Measurements from ENCODE around the gene C1orf21. TPM values are rescaled to one million over a fixed set of nuclear protein-coding genes. Genes with fewer than 3 reads are reported as not detected.
A peak's percentile ranks its signal among the peaks of the same experiment; 100 is the strongest.

The C1orf21 gene
- total and polyA plus RNA-seq, 5 experiments from 2014 or later: 0.60 to 30.9 (median 0.84) TPM

DNA sequence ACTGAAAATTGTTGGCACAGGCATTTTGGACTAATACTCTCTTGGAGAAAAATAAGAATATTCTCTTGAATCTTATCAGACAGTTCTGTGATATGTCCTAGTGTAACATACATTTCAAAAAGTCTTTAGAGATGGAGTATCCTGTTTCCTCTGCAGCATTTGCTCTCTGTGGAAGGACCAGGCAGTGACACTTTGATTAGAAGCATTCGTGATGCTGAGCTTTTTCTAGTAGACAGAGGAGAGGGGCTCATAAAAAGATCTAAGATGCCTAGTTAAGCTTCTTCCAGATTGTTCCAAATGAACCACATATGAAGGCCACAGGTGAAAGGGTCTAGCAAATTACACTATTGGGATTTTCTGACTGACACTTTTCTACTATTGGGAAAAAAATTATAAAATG, 120.3 kb downstream of the C1orf21 start:
- Mint-ChIP-seq H3K36me3 (no peaks in the 10 kb centered on the region), H3K9me3 (no peaks in the 10 kb centered on the region), H3K27me3 (peaks cover 0 to 4% (median 0%) of the 10 kb centered on the region in 5 donors), H3K4me1 (no peaks in the 10 kb centered on the region), H3K27ac (peak overlapping the region in 1 of 10 donors; percentile 10), H3K4me3 (no peak overlapping the region)
- no peak for ATAC-seq
- POLR2A ChIA-PET: no interaction called here
- no peak for DNase-seq

GRCh38 chr1:184507604-184508280, 120.9 kb downstream of the C1orf21 start:
- Mint-ChIP-seq H3K27ac (peak overlapping the region in 1 of 10 donors; percentile 10), H3K9me3 (no peaks in the 10 kb centered on the region), H3K36me3 (no peaks in the 10 kb centered on the region), H3K27me3 (peaks cover 0 to 4% (median 0%) of the 10 kb centered on the region in 5 donors), H3K4me1 (no peaks in the 10 kb centered on the region), H3K4me3 (no peak overlapping the region)
- ATAC-seq (no peak), DNase-seq (no peak)
- POLR2A ChIA-PET: no interaction called here

DNA sequence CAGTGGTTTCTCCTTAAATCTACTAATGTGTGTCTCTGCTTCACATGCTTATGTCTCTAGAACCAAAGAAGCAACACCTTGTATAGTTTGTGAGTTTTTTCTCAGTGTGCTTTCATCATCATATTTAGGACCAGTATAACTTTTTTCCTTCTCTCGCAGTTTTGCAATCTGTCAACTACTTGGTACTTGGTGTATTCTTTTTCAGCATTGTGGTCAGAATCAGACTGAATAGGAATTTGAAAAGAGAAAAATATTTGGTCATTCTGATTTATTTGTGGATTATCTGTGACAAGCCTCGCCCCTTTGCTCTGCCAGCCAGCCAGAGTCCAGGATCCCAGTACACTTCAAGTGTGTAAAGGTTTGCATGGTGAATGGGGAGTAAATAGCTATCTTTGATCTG, 122.3 kb downstream of the C1orf21 start:
- Mint-ChIP-seq H3K36me3 (no peaks in the 10 kb centered on the region), H3K27ac (no peak overlapping the region), H3K4me3 (no peak overlapping the region), H3K4me1 (no peaks in the 10 kb centered on the region), H3K27me3 (peaks cover 0 to 4% (median 0%) of the 10 kb centered on the region in 5 donors), H3K9me3 (no peaks in the 10 kb centered on the region)
- POLR2A ChIA-PET: no interaction called here
- DNase-seq (no peak), ATAC-seq (no peak)

DNA sequence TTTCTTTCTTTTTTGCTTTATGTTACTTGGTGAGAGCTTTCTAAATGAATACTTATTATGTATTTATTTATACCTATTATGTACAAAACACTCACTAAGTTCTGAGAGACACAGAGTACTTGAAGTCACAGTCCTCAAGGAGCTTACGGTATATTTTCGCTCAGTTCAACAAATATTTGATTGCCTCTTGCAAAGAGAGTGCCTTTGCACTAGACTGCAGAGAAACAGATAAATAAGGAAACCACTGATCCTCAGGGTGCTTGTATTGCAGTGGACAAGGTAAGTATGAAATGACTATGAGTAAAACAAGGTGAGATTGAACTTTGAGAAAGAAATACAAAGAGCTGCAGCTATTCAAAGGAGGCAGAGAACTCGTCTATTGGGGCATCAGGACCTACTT, 123.3 kb downstream of the C1orf21 start:
- no peaks in the 10 kb centered on the region for H3K27me3 Mint-ChIP-seq

DNA sequence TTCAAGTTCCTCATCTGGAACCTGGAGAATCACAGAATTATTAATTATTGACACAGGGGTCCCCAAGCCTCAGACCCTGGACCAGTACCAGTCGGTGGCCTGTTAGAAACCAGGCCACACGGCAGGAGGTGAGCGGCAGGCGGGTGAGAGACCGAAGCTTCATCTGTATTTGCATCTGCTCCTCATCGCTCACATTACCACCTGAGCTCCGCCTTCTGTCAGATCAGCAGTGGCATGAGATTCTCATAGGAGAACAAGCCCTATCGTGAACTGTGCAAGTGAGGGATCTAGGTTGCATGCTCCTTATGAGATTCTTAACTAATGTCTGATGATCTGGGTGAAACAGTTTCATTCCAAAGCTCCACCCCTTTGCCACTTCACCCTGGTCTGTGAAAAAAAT, 125.9 kb downstream of the C1orf21 start:
- no peaks in the 10 kb centered on the region for H3K36me3 Mint-ChIP-seq
- no peak overlapping the region for H3K4me3 Mint-ChIP-seq
- ATAC-seq: no peak
- DNase-seq: no peak
- no peaks in the 10 kb centered on the region for H3K9me3 Mint-ChIP-seq
- no peaks in the 10 kb centered on the region for H3K4me1 Mint-ChIP-seq
- no peak overlapping the region for H3K27ac Mint-ChIP-seq
- POLR2A ChIA-PET: no interaction called here
- peaks cover 0 to 9% (median 0%) of the 10 kb centered on the region in 5 donors for H3K27me3 Mint-ChIP-seq

More for the DNA sequence above, 123.3 kb downstream of the C1orf21 start:
- Mint-ChIP-seq H3K27ac (no peak overlapping the region), H3K9me3 (no peaks in the 10 kb centered on the region), H3K4me3 (no peak overlapping the region), H3K4me1 (no peaks in the 10 kb centered on the region), H3K36me3 (no peaks in the 10 kb centered on the region)
- ATAC-seq (no peak), DNase-seq (no peak)
- POLR2A ChIA-PET: no interaction called here

- H3K36me3 Mint-ChIP-seq: no peaks in the 10 kb centered on the region
- no peaks in the 10 kb centered on the region for H3K4me1 Mint-ChIP-seq
- no peak overlapping the region for H3K27ac Mint-ChIP-seq
- H3K27me3 Mint-ChIP-seq: peaks cover 0 to 9% (median 0%) of the 10 kb centered on the region in 5 donors
- no peak overlapping the region for H3K4me3 Mint-ChIP-seq
- no peaks in the 10 kb centered on the region for H3K9me3 Mint-ChIP-seq
- ATAC-seq (no peak), DNase-seq (no peak)
- POLR2A ChIA-PET: no interaction called here
Measured at GRCh38 chr1:184513421-184513820, 126.6 kb downstream of the C1orf21 start.

DNA sequence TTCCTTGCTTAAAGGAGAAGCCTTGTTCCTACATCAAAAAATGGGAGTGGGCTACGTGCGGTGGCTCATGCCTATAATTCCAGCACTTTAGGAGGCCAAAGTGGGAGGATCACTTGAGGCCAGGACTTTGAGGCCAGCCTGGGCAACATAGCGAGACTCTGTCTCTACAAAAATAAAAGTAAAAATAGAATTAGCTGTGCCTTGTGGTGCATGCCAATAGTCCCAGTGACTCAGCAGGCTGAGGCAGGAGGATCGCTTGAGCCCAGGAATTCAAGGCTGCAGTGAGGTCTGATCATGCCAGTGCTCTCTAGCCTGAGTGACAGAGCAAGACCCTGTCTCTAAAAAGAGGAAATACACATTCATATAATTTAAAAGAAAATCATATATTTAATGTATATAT, 127.1 kb downstream of the C1orf21 start:
- DNase-seq: no peak
- Mint-ChIP-seq H3K4me1 (no peaks in the 10 kb centered on the region), H3K9me3 (no peaks in the 10 kb centered on the region), H3K4me3 (no peak overlapping the region), H3K27me3 (peaks cover 0 to 9% (median 0%) of the 10 kb centered on the region in 5 donors), H3K27ac (no peak overlapping the region), H3K36me3 (no peaks in the 10 kb centered on the region)
- POLR2A ChIA-PET: no interaction called here
- no peak for ATAC-seq

DNA sequence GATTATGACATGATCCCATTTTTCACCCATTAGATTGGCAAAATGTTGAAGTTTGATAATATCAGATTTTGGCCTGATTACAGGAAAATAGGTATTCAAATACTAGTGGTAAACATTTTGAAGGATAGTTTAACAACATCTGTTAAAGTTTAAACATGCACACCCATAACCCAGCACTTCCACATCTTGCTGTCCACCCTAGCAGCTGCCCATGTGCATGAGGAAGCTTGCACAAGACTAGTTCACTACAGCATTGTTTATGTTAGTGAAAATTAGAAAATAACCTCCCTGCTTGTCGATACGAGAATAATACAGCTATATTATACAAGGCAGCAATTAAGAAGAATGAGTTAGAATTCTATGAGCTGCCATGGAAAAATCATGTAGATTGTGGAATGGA, 127.6 kb downstream of the C1orf21 start:
- no peak overlapping the region for H3K27ac Mint-ChIP-seq
- H3K27me3 Mint-ChIP-seq: peaks cover 0 to 9% (median 0%) of the 10 kb centered on the region in 5 donors
- POLR2A ChIA-PET: no interaction called here
- no peak for ATAC-seq
- no peaks in the 10 kb centered on the region for H3K4me1 Mint-ChIP-seq
- H3K9me3 Mint-ChIP-seq: no peaks in the 10 kb centered on the region
- DNase-seq: no peak
- no peaks in the 10 kb centered on the region for H3K36me3 Mint-ChIP-seq
- H3K4me3 Mint-ChIP-seq: no peak overlapping the region

DNA sequence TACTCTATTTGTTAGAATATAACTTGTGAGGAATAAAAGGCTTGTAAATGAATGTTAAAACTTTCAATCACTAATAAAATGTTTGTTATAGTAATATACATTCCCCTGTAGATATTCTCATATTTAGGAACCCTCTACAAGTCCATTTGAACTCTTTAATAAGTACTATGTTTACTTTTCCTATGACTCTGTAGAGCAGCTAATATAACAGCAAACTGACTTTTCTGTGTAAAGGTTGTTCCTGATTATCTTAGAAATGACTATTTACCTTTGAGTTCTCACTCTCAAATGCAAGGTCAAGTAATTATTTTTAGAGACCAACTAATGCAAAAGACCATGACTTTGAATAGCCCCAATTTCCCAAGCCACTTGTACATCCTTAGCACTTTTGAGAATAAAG, 130.3 kb downstream of the C1orf21 start:
- DNase-seq (no peak), ATAC-seq (no peak)
- Mint-ChIP-seq H3K4me1 (no peaks in the 10 kb centered on the region), H3K27ac (no peak overlapping the region), H3K9me3 (no peaks in the 10 kb centered on the region), H3K36me3 (no peaks in the 10 kb centered on the region), H3K4me3 (no peak overlapping the region), H3K27me3 (peaks cover 0 to 9% (median 0%) of the 10 kb centered on the region in 5 donors)
- POLR2A ChIA-PET: no interaction called here

- Mint-ChIP-seq H3K27ac (no peak overlapping the region), H3K9me3 (no peaks in the 10 kb centered on the region), H3K4me1 (no peaks in the 10 kb centered on the region), H3K36me3 (no peaks in the 10 kb centered on the region), H3K27me3 (peaks cover 0 to 9% (median 0%) of the 10 kb centered on the region in 5 donors), H3K4me3 (no peak overlapping the region)
- DNase-seq (no peak), ATAC-seq (no peak)
- POLR2A ChIA-PET: no interaction called here
Measured at GRCh38 chr1:184518736-184519357, 132.0 kb downstream of the C1orf21 start.

GRCh38 chr1:184520336-184520735, 133.5 kb downstream of the C1orf21 start:
- Mint-ChIP-seq H3K27me3 (peaks cover 0 to 9% (median 0%) of the 10 kb centered on the region in 5 donors), H3K4me3 (no peak overlapping the region), H3K27ac (no peak overlapping the region), H3K36me3 (no peaks in the 10 kb centered on the region), H3K9me3 (no peaks in the 10 kb centered on the region), H3K4me1 (no peaks in the 10 kb centered on the region)
- no peak for DNase-seq
- no peak for ATAC-seq
- POLR2A ChIA-PET: no interaction called here

- no peak overlapping the region for H3K27ac Mint-ChIP-seq
- H3K9me3 Mint-ChIP-seq: no peaks in the 10 kb centered on the region
- no peak overlapping the region for H3K4me3 Mint-ChIP-seq
- DNase-seq (no peak), ATAC-seq (no peak)
- POLR2A ChIA-PET: no interaction called here
- H3K4me1 Mint-ChIP-seq: no peaks in the 10 kb centered on the region
- H3K36me3 Mint-ChIP-seq: no peaks in the 10 kb centered on the region
- H3K27me3 Mint-ChIP-seq: no peaks in the 10 kb centered on the region
Measured at GRCh38 chr1:184524248-184524647, 137.4 kb downstream of the C1orf21 start.

DNA sequence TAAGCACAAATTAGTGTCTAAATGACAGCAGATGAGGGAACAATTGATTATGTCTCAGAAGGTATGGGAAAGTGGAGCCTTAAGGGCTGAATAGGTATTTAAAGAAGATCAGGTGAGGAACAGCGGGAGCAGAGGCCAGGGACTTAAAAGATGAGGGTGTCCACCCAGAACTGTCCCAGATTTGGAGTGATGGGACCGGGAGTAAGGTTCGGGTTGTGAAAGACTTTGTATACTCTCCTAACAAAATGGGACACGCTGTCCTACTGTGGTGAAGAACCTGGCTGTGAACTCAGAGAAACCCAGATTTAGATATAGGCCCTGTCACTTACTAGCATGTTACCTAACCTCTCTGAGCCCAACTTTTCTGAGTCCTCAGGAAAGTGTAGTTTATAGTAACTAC, 140.6 kb downstream of the C1orf21 start:
- Mint-ChIP-seq H3K36me3 (no peaks in the 10 kb centered on the region), H3K27ac (no peak overlapping the region), H3K27me3 (peaks cover 0 to 7% (median 2%) of the 10 kb centered on the region in 5 donors), H3K4me3 (no peak overlapping the region), H3K4me1 (peaks cover 0 to 5% (median 0%) of the 10 kb centered on the region in 4 donors), H3K9me3 (peaks cover 0 to 3% (median 0%) of the 10 kb centered on the region in 9 donors)
- ATAC-seq: no peak
- POLR2A ChIA-PET: no interaction called here
- DNase-seq: no peak

- ATAC-seq (no peak), DNase-seq (no peak)
- H3K36me3 Mint-ChIP-seq: no peaks in the 10 kb centered on the region
- peaks cover 0 to 9% (median 0%) of the 10 kb centered on the region in 9 donors for H3K9me3 Mint-ChIP-seq
- H3K27ac Mint-ChIP-seq: no peak overlapping the region
- POLR2A ChIA-PET: no interaction called here
- peaks cover 0 to 13% (median 0%) of the 10 kb centered on the region in 4 donors for H3K4me1 Mint-ChIP-seq
- H3K4me3 Mint-ChIP-seq: no peak overlapping the region
- peaks cover 4 to 11% (median 10%) of the 10 kb centered on the region in 5 donors for H3K27me3 Mint-ChIP-seq
Measured at GRCh38 chr1:184530226-184530625, 143.4 kb downstream of the C1orf21 start.
